WTC11 (cell line): ENCODE measurements around the gene ROMO1.
"Not testable (repeated sequence)": the region's sequence is repeated elsewhere in the genome, so short reads cannot be mapped to it uniquely, and the experiment has no call there.

Source experiments
- CBFB ChIP-seq: sonication (generic); formaldehyde crosslinking; IDR thresholded peaks from 2 replicates; pipeline ENCODE4 v1.8.1; 2022; ENCODE audit warnings: mild to moderate bottlenecking, low read depth, missing genetic modification reagents
- FOXJ3 ChIP-seq: sonication (generic); formaldehyde crosslinking; IDR thresholded peaks from 2 replicates; pipeline ENCODE4 v1.9.0; 2021; ENCODE audit warnings: missing genetic modification reagents, mild to moderate bottlenecking, borderline replicate concordance
- ZNF317 ChIP-seq: sonication (generic); formaldehyde crosslinking; IDR thresholded peaks from 2 replicates; pipeline ENCODE4 v1.8.1; 2023; ENCODE audit warnings: low read depth, mild to moderate bottlenecking, moderate library complexity, missing genetic modification reagents, borderline replicate concordance
- TF ChIP-seq, protein P1 (sequence below): fragments of 200-600 bp; IDR thresholded peaks from 2 replicates; pipeline ENCODE4 v1.8.0; 2022; ENCODE audit warnings: antibody characterized with exemption

DNA sequence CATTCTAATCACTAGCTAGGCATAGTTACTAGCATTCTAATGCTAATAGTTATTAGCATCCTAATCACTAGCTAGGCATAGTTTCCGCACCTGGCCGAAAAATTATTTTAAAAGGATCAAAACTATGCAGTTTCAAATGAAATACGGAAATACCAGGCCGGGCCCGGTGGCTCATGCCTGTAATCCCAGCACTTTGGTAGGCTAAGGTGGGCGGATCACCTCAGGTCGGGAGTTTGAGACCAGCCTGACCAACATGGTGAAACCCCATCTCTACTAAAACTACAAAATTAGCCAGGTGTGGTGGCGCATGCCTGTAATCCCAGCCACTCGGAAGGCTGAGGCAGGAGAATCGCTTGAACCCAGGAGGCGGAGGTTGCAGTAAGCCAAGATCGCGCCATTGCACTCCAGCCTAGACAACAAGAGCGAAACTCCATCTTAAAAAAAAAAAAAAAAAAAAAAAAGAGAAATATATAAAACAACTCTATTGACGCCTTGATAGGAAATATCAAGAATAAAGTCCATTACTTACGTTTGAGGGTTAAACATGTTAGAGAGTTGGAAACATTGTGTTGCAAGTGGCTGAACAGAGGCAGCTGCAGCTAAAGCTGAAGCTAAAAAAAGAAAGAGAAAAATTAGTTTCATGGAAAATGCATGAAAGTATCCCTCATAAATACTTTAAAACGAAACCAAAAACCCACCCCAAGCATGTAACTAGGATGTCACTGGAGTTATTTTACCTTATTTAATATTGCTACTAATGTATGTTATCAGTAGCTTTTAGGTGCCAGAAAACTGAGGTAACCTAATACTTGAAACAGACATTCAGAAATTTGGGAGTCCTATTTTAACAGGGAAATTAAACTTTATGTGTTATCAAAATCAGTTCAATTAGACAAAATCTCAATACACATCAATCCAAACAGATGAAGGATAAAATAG is 7.7 kb downstream of the ROMO1 start:
- TF ChIP-seq, protein P1, sequence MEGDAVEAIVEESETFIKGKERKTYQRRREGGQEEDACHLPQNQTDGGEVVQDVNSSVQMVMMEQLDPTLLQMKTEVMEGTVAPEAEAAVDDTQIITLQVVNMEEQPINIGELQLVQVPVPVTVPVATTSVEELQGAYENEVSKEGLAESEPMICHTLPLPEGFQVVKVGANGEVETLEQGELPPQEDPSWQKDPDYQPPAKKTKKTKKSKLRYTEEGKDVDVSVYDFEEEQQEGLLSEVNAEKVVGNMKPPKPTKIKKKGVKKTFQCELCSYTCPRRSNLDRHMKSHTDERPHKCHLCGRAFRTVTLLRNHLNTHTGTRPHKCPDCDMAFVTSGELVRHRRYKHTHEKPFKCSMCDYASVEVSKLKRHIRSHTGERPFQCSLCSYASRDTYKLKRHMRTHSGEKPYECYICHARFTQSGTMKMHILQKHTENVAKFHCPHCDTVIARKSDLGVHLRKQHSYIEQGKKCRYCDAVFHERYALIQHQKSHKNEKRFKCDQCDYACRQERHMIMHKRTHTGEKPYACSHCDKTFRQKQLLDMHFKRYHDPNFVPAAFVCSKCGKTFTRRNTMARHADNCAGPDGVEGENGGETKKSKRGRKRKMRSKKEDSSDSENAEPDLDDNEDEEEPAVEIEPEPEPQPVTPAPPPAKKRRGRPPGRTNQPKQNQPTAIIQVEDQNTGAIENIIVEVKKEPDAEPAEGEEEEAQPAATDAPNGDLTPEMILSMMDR: not testable (repeated sequence)
- TF ChIP-seq ZNF317; CBFB (CRISPR knock-in tag); FOXJ3 (CRISPR knock-in tag): not testable (repeated sequence)
